Measurements from ENCODE around the gene GIPC1.
"Not testable (repeated sequence)": the region's sequence is repeated elsewhere in the genome, so short reads cannot be mapped to it uniquely, and the experiment has no call there.

GIPC1 gene

DNA sequence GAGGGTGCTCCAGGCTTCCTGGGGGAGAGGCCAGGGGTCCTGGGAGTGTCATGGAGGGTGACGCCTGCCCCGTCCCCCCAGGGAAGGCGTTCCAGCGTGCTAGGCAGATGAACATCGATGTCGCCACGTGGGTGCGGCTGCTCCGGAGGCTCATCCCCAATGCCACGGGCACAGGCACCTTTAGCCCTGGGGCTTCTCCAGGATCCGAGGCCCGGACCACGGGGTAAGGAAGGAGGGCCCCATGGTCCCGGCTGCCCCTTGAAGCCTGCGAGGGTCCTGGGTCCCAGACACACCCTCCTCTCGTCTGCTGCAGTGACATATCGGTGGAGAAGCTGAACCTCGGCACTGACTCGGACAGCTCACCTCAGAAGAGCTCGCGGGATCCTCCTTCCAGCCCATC, 32.2 kb downstream of the GIPC1 start:
- WGBS, 2 experiments (ENCODE audit: insufficient coverage in 2 of 2) = 95 to 97% methylated on average over 21 of the region's 21 CpGs
- no peaks in the 10 kb centered on the region for H3K4me1 ChIP-seq (ENCODE audit: control insufficient read depth, insufficient read depth, low read length, poor library complexity, severe bottlenecking)
- no peaks in the 10 kb centered on the region for H3K9me3 ChIP-seq (ENCODE audit: control insufficient read depth, low read length)
- H3K36me3 ChIP-seq (ENCODE audit: control insufficient read depth, insufficient read depth, low read length) = peaks cover 39% of the 10 kb centered on the region
- no peak overlapping the region for H3K4me3 ChIP-seq (ENCODE audit: extremely low read depth, insufficient read depth, low read length, poor library complexity, severe bottlenecking)
- H3K27ac ChIP-seq (ENCODE audit: low read depth, low read length, severe bottlenecking) = no peak overlapping the region

DNA sequence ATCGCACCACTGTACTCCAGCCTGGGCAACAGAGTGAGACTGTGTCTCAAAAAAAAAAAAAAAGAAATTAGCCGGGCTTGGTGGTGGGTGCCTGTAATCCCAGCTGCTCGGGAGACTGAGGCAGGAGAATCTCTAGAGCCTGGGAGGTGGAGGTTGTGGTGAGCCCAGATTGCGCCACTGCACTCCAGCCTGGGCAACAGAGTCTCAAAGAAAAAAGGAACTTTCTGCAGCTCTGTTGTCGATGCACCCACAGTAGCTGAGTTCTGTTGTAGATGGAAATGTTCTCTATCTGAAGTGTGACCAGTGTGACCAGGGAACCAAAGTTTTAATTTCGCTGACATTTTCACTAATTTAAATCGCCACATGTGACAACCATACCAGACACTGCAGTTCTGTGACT, 33.5 kb downstream of the GIPC1 start:
- H3K9me3 ChIP-seq (ENCODE audit: control insufficient read depth, low read length); H3K27ac ChIP-seq (ENCODE audit: low read depth, low read length, severe bottlenecking); H3K4me1 ChIP-seq (ENCODE audit: control insufficient read depth, insufficient read depth, low read length, poor library complexity, severe bottlenecking); H3K4me3 ChIP-seq (ENCODE audit: extremely low read depth, insufficient read depth, low read length, poor library complexity, severe bottlenecking): not testable (repeated sequence)
- H3K36me3 ChIP-seq (ENCODE audit: control insufficient read depth, insufficient read depth, low read length) = peaks cover 35% of the 10 kb centered on the region
- 92 to 100% methylated on average over 3 to 5 of the region's 7 CpGs for WGBS, 2 experiments (ENCODE audit: insufficient coverage in 2 of 2)

DNA sequence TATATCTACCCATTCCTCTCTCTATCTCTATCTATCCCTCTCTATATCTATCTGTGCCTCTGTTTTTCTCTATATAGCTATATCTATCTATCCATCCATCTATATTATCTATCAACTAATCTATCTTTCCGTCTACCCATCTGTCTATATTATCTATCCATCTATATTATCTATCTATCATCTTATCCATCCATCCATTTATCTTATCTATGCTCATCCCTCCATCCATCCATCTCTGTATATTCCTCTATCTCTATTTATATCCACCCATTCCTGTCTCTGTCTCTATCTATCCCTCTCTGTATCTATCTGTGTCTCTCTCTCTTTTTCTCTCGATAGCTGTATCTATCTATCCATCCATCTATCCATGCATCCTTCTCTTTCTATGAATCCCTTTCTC, 35.0 kb downstream of the GIPC1 start:
- 96% methylated on average over 2 of the region's 2 CpGs for WGBS, 2 experiments (ENCODE audit: insufficient coverage in 2 of 2)
- Histone ChIP-seq H3K4me3 (ENCODE audit: extremely low read depth, insufficient read depth, low read length, poor library complexity, severe bottlenecking) (no peak overlapping the region), H3K36me3 (ENCODE audit: control insufficient read depth, insufficient read depth, low read length) (peaks cover 29% of the 10 kb centered on the region), H3K27ac (ENCODE audit: low read depth, low read length, severe bottlenecking) (no peak overlapping the region), H3K9me3 (ENCODE audit: control insufficient read depth, low read length) (no peaks in the 10 kb centered on the region), H3K4me1 (ENCODE audit: control insufficient read depth, insufficient read depth, low read length, poor library complexity, severe bottlenecking) (no peaks in the 10 kb centered on the region)

GRCh38 chr19:14459703-14460102, 36.2 kb downstream of the GIPC1 start:
- H3K36me3 ChIP-seq (ENCODE audit: control insufficient read depth, insufficient read depth, low read length) = peaks cover 29% of the 10 kb centered on the region
- no peaks in the 10 kb centered on the region for H3K9me3 ChIP-seq (ENCODE audit: control insufficient read depth, low read length)
- no peak overlapping the region for H3K4me3 ChIP-seq (ENCODE audit: extremely low read depth, insufficient read depth, low read length, poor library complexity, severe bottlenecking)
- 92 to 100% methylated on average over 1 to 3 of the region's 5 CpGs for WGBS, 2 experiments (ENCODE audit: insufficient coverage in 2 of 2)
- no peaks in the 10 kb centered on the region for H3K4me1 ChIP-seq (ENCODE audit: control insufficient read depth, insufficient read depth, low read length, poor library complexity, severe bottlenecking)
- H3K27ac ChIP-seq (ENCODE audit: low read depth, low read length, severe bottlenecking) = no peak overlapping the region

GRCh38 chr19:14452303-14452702, 43.6 kb downstream of the GIPC1 start:
- peaks cover 58% of the 10 kb centered on the region for H3K36me3 ChIP-seq (ENCODE audit: control insufficient read depth, insufficient read depth, low read length)
- WGBS, 2 experiments (ENCODE audit: insufficient coverage in 2 of 2) = 90 to 100% methylated on average over 2 of the region's 3 CpGs

GRCh38 chr19:14450876-14451275, 45.1 kb downstream of the GIPC1 start:
- H3K36me3 ChIP-seq (ENCODE audit: control insufficient read depth, insufficient read depth, low read length) = peaks cover 58% of the 10 kb centered on the region
- no peaks in the 10 kb centered on the region for H3K9me3 ChIP-seq (ENCODE audit: control insufficient read depth, low read length)
- H3K4me3 ChIP-seq (ENCODE audit: extremely low read depth, insufficient read depth, low read length, poor library complexity, severe bottlenecking) = no peak overlapping the region
- no peaks in the 10 kb centered on the region for H3K4me1 ChIP-seq (ENCODE audit: control insufficient read depth, insufficient read depth, low read length, poor library complexity, severe bottlenecking)
- no peak overlapping the region for H3K27ac ChIP-seq (ENCODE audit: low read depth, low read length, severe bottlenecking)
- 97 to 98% methylated on average over 19 of the region's 19 CpGs for WGBS, 2 experiments (ENCODE audit: insufficient coverage in 2 of 2)

More at GRCh38 chr19:14452303-14452702, 43.6 kb downstream of the GIPC1 start:
- not testable (repeated sequence) for H3K9me3 ChIP-seq (ENCODE audit: control insufficient read depth, low read length); H3K4me1 ChIP-seq (ENCODE audit: control insufficient read depth, insufficient read depth, low read length, poor library complexity, severe bottlenecking); H3K27ac ChIP-seq (ENCODE audit: low read depth, low read length, severe bottlenecking); H3K4me3 ChIP-seq (ENCODE audit: extremely low read depth, insufficient read depth, low read length, poor library complexity, severe bottlenecking)

GRCh38 chr19:14450168-14450874, 45.6 kb downstream of the GIPC1 start:
- peaks cover 58% of the 10 kb centered on the region for H3K36me3 ChIP-seq (ENCODE audit: control insufficient read depth, insufficient read depth, low read length)
- H3K4me1 ChIP-seq (ENCODE audit: control insufficient read depth, insufficient read depth, low read length, poor library complexity, severe bottlenecking) = no peaks in the 10 kb centered on the region
- H3K9me3 ChIP-seq (ENCODE audit: control insufficient read depth, low read length) = no peaks in the 10 kb centered on the region
- 93 to 94% methylated on average over 23 to 27 of the region's 30 CpGs for WGBS, 2 experiments (ENCODE audit: insufficient coverage in 2 of 2)
- no peak overlapping the region for H3K27ac ChIP-seq (ENCODE audit: low read depth, low read length, severe bottlenecking)
- H3K4me3 ChIP-seq (ENCODE audit: extremely low read depth, insufficient read depth, low read length, poor library complexity, severe bottlenecking) = no peak overlapping the region

DNA sequence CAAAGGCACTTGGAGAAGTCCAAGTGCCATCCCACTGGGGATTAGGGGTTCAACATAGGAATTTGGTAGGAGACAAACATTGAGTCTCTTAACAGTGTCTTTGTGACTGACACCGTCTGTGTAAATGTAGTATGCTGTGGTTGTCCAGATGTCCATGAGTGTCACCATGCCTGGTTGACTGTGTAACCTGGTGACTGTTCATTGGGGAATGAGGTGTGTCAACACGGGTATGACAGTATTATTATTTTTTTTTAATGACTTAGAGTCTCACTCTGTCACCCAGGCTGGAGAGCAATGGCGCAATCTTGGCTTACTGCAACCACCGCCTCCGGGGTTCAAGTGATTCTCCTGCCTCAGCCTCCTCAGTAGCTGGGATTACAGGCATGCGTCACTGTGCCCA, 46.6 kb downstream of the GIPC1 start:
- Histone ChIP-seq H3K27ac (ENCODE audit: low read depth, low read length, severe bottlenecking) (no peak overlapping the region), H3K9me3 (ENCODE audit: control insufficient read depth, low read length) (no peaks in the 10 kb centered on the region), H3K4me3 (ENCODE audit: extremely low read depth, insufficient read depth, low read length, poor library complexity, severe bottlenecking) (no peak overlapping the region), H3K36me3 (ENCODE audit: control insufficient read depth, insufficient read depth, low read length) (peaks cover 56% of the 10 kb centered on the region), H3K4me1 (ENCODE audit: control insufficient read depth, insufficient read depth, low read length, poor library complexity, severe bottlenecking) (no peaks in the 10 kb centered on the region)
- WGBS, 2 experiments (ENCODE audit: insufficient coverage in 2 of 2) = 95 to 98% methylated on average over 6 of the region's 6 CpGs

GRCh38 chr19:14446336-14447036, 49.4 kb downstream of the GIPC1 start:
- WGBS, 2 experiments (ENCODE audit: insufficient coverage in 2 of 2) = 93% methylated on average over 10 of the region's 10 CpGs
- peaks cover 63% of the 10 kb centered on the region for H3K36me3 ChIP-seq (ENCODE audit: control insufficient read depth, insufficient read depth, low read length)
- H3K4me3 ChIP-seq (ENCODE audit: extremely low read depth, insufficient read depth, low read length, poor library complexity, severe bottlenecking) = no peak overlapping the region
- no peaks in the 10 kb centered on the region for H3K9me3 ChIP-seq (ENCODE audit: control insufficient read depth, low read length)
- H3K27ac ChIP-seq (ENCODE audit: low read depth, low read length, severe bottlenecking) = no peak overlapping the region
- H3K4me1 ChIP-seq (ENCODE audit: control insufficient read depth, insufficient read depth, low read length, poor library complexity, severe bottlenecking) = no peaks in the 10 kb centered on the region

DNA sequence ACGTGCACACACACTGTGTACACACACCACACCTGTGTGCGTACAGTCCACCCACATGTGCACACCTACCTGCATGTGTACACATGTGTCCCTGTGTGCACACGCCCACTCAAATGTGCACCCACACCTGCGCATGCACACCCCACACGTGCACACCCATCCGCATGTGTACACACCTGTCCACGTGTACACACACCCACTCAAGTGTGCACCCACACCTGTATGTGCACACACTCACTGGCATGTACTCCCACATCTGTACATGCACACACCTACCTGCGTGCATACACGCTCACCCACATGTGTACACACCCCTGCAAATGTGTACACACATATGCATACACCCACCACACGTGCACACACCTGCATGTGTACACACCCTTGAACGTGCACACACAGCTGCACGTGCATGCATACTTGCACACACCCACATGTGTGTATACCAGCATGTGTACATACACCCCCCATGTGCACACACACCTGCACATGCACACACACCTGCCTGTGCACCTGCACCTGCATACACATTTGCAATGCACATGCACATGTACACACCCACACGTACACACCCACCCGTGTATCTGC, 52.2 kb downstream of the GIPC1 start:
- 95 to 96% methylated on average over 11 to 14 of the region's 14 CpGs for WGBS, 2 experiments (ENCODE audit: insufficient coverage in 2 of 2)
- H3K9me3 ChIP-seq (ENCODE audit: control insufficient read depth, low read length) = no peaks in the 10 kb centered on the region
- H3K27ac ChIP-seq (ENCODE audit: low read depth, low read length, severe bottlenecking) = no peak overlapping the region
- H3K4me3 ChIP-seq (ENCODE audit: extremely low read depth, insufficient read depth, low read length, poor library complexity, severe bottlenecking) = no peak overlapping the region
- H3K36me3 ChIP-seq (ENCODE audit: control insufficient read depth, insufficient read depth, low read length) = peaks cover 39% of the 10 kb centered on the region
- H3K4me1 ChIP-seq (ENCODE audit: control insufficient read depth, insufficient read depth, low read length, poor library complexity, severe bottlenecking) = peaks cover 7% of the 10 kb centered on the region

Data from mesodermal cell (in vitro differentiated cells).